OCI-LY7 (cell line): ENCODE data around the gene INSYN2A. TPM values are rescaled to one million over a fixed set of nuclear protein-coding genes. Genes with fewer than 3 reads are reported as not detected.

Source experiments
- BruUV-seq: library from RNA; stranded (reverse); fragments of 400-500 nt; replicated peaks from 2 replicates; lab custom pipeline; 2021; lab: Mats Ljungman, UMichigan
- CTCF ChIA-PET: fragments of 300-600 bp; sonication (Branson Sonifier 250); formaldehyde crosslinking; loops from one replicate; lab custom pipeline; 2022; ENCODE audit warnings: antibody characterized with exemption; ENCODE audit not compliant: unreplicated experiment; lab: Charles Lee
- POLR2A ChIA-PET: fragments of 300-600 bp; sonication (Branson Sonifier 250); formaldehyde crosslinking; loops from one replicate; lab custom pipeline; 2022; ENCODE audit warnings: antibody characterized with exemption; lab: Charles Lee
- DNase-seq: peaks from one replicate; pipeline ENCODE4 v3.0.0-alpha.2; 2015; ENCODE audit warnings: low spot score
- H2AFZ ChIP-seq: fragments of 200-600 bp; sonication (generic), shearing (Covaris generic); 2 replicates; pipeline ENCODE4 v1.6.1; 2014; ENCODE audit warnings: mild to moderate bottlenecking, antibody characterized with exemption, low read length, moderate library complexity
- H3K27ac ChIP-seq: fragments of 200-600 bp; sonication (generic); 2 replicates; pipeline ENCODE4 v1.5.1; 2014; ENCODE audit warnings: mixed run types, low read depth, mild to moderate bottlenecking, moderate library complexity, low read length, inconsistent platforms; ENCODE audit not compliant: poor library complexity, severe bottlenecking
- H3K36me3 ChIP-seq: fragments of 200-600 bp; sonication (generic); 2 replicates; pipeline ENCODE4 v1.6.1; 2014; ENCODE audit warnings: mild to moderate bottlenecking, antibody characterized with exemption, low read length, moderate library complexity, mixed read lengths; ENCODE audit not compliant: insufficient read depth
- H3K4me1 ChIP-seq: fragments of 200-600 bp; sonication (generic); 2 replicates; pipeline ENCODE4 v1.5.1; 2014; ENCODE audit warnings: mild to moderate bottlenecking, low read length; ENCODE audit not compliant: insufficient read depth, poor library complexity, severe bottlenecking
- H3K4me2 ChIP-seq: fragments of 200-600 bp; sonication (generic); 2 replicates; pipeline ENCODE4 v1.6.1; 2014; ENCODE audit warnings: mild to moderate bottlenecking, low read length
- H3K4me3 ChIP-seq: fragments of 200-600 bp; sonication (generic); 2 replicates; pipeline ENCODE4 v1.5.1; 2014; ENCODE audit warnings: mild to moderate bottlenecking, low read depth, low read length; ENCODE audit not compliant: poor library complexity, severe bottlenecking
- H3K79me2 ChIP-seq: fragments of 200-600 bp; sonication (generic); 2 replicates; pipeline ENCODE4 v1.6.1; 2016; ENCODE audit warnings: low read depth, mild to moderate bottlenecking, low read length, moderate library complexity, mixed read lengths; ENCODE audit not compliant: insufficient read depth
- H3K9me2 ChIP-seq: fragments of 200-600 bp; sonication (generic); 2 replicates; pipeline ENCODE4 v1.6.1; 2016; ENCODE audit warnings: mild to moderate bottlenecking, low read length, mixed read lengths; ENCODE audit not compliant: insufficient read depth
- H3K9me3 ChIP-seq: fragments of 200-600 bp; sonication (generic); 2 replicates; pipeline ENCODE4 v1.6.1; 2014; ENCODE audit warnings: mild to moderate bottlenecking, mixed run types, low read length, mixed read lengths
- H4K20me1 ChIP-seq: fragments of 200-600 bp; sonication (generic); 2 replicates; pipeline ENCODE4 v1.6.1; 2014; ENCODE audit warnings: mild to moderate bottlenecking, antibody characterized with exemption, low read length, moderate library complexity, mixed read lengths; ENCODE audit not compliant: insufficient read depth
- EZH2phosphoT487 ChIP-seq: fragments of 200-600 bp; sonication (generic); IDR thresholded peaks from 2 replicates; pipeline ENCODE4 v1.6.1; 2018; ENCODE audit warnings: low read depth, borderline replicate concordance, mild to moderate bottlenecking, mixed run types, antibody characterized with exemption, low read length, moderate library complexity, mixed read lengths
- intact Hi-C: fragments of 100-400 bp; cut with micrococcal nuclease; formaldehyde crosslinking; loops from one replicate; pipeline ENCODE4 v1.10.0; 2022; ENCODE audit not compliant: unreplicated experiment
- total RNA-seq, 2 experiments: library from RNA; depleted of rRNA in 1 of 2; stranded (reverse); fragments of >200 nt in 1 of 2; shearing (Covaris generic) in 1 of 2; gene quantifications; 2 replicates each; pipeline ENCODE4 v1.2.3, GENCODE V29; 2014 to 2022
- TF ChIP-seq, protein P1 (sequence below): fragments of 200-600 bp; sonication (generic); conservative IDR thresholded peaks from 2 replicates; pipeline ENCODE4 v1.5.1; 2014; ENCODE audit warnings: mild to moderate bottlenecking, antibody characterized with exemption, low read length, moderate library complexity, mixed read lengths

The INSYN2A gene
- total RNA-seq, 2 experiments from 2014 or later, result not detected

DNA sequence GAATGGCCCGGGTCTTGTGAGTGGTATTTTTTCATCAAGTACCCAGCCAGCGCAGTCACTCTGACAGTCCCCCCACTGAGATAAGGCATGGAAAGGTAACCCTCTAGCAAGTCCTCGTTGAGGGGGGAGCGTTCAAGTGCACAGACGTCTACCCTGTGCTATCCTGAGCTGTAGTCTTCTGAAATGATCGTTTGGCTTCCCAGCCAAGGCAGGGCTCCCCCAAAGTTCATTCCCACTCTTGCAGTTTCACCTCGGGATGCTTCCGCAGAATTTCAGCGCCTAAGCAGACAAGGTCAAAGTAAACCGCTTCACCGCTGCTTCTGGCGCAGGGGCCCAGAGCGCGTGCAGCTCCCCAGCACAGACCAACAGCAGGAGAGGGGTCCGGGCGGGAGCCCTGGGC, 1.8 kb downstream of the INSYN2A start:
- BruUV-seq, result no TSS peak
- no peak overlapping the region for H3K4me2 ChIP-seq
- DNase-seq, result no peak
- intact Hi-C loops, result no loop called here
- no peaks in the 10 kb centered on the region for H3K9me3 ChIP-seq
- no peaks in the 10 kb centered on the region for H3K9me2 ChIP-seq
- H2AFZ ChIP-seq, result no peak overlapping the region
- H3K4me3 ChIP-seq, result no peak overlapping the region
- no peak overlapping the region for H3K27ac ChIP-seq
- POLR2A ChIA-PET, result interaction anchor here (1.1 kb wide), 1 partner anchor 12 kb away, joined by 3 read pairs; no protein-coding TSS in a partner anchor
- H3K79me2 ChIP-seq, result no peaks in the 10 kb centered on the region
- H4K20me1 ChIP-seq, result no peaks in the 10 kb centered on the region
- H3K36me3 ChIP-seq, result no peaks in the 10 kb centered on the region
- CTCF ChIA-PET, result no interaction called here
- TF ChIP-seq, protein P1, sequence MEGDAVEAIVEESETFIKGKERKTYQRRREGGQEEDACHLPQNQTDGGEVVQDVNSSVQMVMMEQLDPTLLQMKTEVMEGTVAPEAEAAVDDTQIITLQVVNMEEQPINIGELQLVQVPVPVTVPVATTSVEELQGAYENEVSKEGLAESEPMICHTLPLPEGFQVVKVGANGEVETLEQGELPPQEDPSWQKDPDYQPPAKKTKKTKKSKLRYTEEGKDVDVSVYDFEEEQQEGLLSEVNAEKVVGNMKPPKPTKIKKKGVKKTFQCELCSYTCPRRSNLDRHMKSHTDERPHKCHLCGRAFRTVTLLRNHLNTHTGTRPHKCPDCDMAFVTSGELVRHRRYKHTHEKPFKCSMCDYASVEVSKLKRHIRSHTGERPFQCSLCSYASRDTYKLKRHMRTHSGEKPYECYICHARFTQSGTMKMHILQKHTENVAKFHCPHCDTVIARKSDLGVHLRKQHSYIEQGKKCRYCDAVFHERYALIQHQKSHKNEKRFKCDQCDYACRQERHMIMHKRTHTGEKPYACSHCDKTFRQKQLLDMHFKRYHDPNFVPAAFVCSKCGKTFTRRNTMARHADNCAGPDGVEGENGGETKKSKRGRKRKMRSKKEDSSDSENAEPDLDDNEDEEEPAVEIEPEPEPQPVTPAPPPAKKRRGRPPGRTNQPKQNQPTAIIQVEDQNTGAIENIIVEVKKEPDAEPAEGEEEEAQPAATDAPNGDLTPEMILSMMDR, result no peak
- no peak for TF ChIP-seq EZH2phosphoT487
- H3K4me1 ChIP-seq, result no peaks in the 10 kb centered on the region

DNA sequence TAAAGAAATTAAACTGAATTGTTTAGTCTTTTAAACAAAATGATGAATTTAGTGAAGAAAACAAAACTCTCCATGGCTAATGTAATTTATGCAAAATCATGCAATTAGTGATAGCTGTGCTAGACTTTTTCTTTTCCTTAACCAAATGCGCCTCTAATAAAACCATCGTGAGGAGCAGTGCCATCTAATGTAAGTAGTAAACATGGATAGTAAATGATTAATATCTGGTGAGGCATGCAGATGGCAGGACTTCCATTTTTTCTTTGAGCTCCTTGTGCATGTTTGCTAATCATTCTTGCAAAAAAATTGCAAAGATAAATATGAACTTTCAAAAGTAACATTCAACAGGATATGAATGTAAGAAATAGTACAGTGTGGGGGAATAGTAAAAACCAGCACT, 2.3 kb downstream of the INSYN2A start:
- BruUV-seq, result no TSS peak
- no peak overlapping the region for H3K4me2 ChIP-seq
- H4K20me1 ChIP-seq, result no peaks in the 10 kb centered on the region
- H2AFZ ChIP-seq, result no peak overlapping the region
- ChIA-PET CTCF (no interaction called here), POLR2A (interaction anchor here (1.1 kb wide), 1 partner anchor 13 kb away, joined by 3 read pairs; no protein-coding TSS in a partner anchor)
- H3K36me3 ChIP-seq, result no peaks in the 10 kb centered on the region
- no peaks in the 10 kb centered on the region for H3K9me2 ChIP-seq
- H3K79me2 ChIP-seq, result no peaks in the 10 kb centered on the region
- TF ChIP-seq, protein P1, result no peak
- TF ChIP-seq EZH2phosphoT487, result no peak
- no peak for DNase-seq
- H3K4me3 ChIP-seq, result no peak overlapping the region
- H3K27ac ChIP-seq, result no peak overlapping the region
- H3K9me3 ChIP-seq, result no peaks in the 10 kb centered on the region
- H3K4me1 ChIP-seq, result no peaks in the 10 kb centered on the region
- intact Hi-C loops, result no loop called here

DNA sequence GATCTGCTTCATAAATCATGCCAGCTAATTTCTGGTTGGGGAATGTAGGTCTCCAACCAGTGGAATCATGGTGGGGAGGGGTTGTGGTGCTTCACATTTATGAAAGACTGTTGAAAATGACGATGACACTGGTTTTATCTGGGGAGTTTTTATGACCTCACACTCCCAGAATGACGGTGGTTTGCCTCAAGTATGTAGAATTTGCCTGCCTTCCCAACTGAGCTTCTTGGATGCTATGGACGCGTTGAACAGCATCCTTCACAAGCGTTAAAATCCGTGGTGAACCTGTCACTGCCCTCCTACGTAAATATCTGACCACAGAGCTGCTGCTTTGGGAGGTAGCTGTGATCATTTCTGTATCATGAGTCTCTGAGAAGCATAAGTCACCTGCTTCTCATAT, 3.3 kb downstream of the INSYN2A start:
- TF ChIP-seq, protein P1, result no peak
- TF ChIP-seq EZH2phosphoT487, result no peak
- ChIA-PET CTCF (no interaction called here), POLR2A (no interaction called here)
- Histone ChIP-seq H3K4me2 (no peak overlapping the region), H3K9me2 (no peaks in the 10 kb centered on the region), H4K20me1 (no peaks in the 10 kb centered on the region), H3K4me1 (no peaks in the 10 kb centered on the region), H3K9me3 (no peaks in the 10 kb centered on the region), H2AFZ (no peak overlapping the region), H3K36me3 (no peaks in the 10 kb centered on the region), H3K27ac (no peak overlapping the region), H3K4me3 (no peak overlapping the region), H3K79me2 (no peaks in the 10 kb centered on the region)
- intact Hi-C loops, result no loop called here
- no TSS peak for BruUV-seq
- no peak for DNase-seq
